Heart left ventricle (tissue), 13 donors: ENCODE results near the gene LCT.

Source experiments
- POLR2A ChIP-seq, 2 donors: fragments of 450-650 bp; IDR thresholded peaks; one replicate each; pipeline ENCODE4 v1.6.1; 2017; ENCODE audit warnings: antibody characterized with exemption in 2 of 2, mild to moderate bottlenecking in 2 of 2, moderate library complexity in 2 of 2
- TF ChIP-seq, protein P1 (sequence below), 12 donors: fragments of 200-600 bp; sonication (generic) in 4 of 12; IDR thresholded peaks; one replicate each; pipeline versions ENCODE4 v1.5.0 to v1.8.0; 2018 to 2022; ENCODE audit warnings: antibody characterized with exemption in 12 of 12, mild to moderate bottlenecking in 5 of 12
- donor health status: ischemic (EF 13 %, LVEDD 7.1; RV severe dilation, severe dysfunction).
- donor health status: DM: no; HTN: yes; CAD: no.
- donor health status: DM: no; HTN: no; CAD: no.
- donor health status: ischemic (EF 25% LVEDD 6.9; RV normal size, moderate dysfunction).
- donor health status: ischemic (EF 25% LVEDD 5.7; RV mildly dilated, moderate dysfunction).
- donor health status: ischemic (EF 35%, LVEDD 5.7; RV mildly dilated, moderate dysfunction).
- donor health status: nonischemic (EF 11% LVEDD 7.7; RV severe dilation, severe dysfunction).
- donor health status: DM: yes; HTN: yes; CAD: no.
- donor health status: PGD.
- donor health status: ischemic (EF 29% LVEDD 5.4; RV normal size, mild dysfunction).
- donor health status: nonischemic (EF 23%, LVEDD 6.1; RV moderate dilation, normal function).

DNA sequence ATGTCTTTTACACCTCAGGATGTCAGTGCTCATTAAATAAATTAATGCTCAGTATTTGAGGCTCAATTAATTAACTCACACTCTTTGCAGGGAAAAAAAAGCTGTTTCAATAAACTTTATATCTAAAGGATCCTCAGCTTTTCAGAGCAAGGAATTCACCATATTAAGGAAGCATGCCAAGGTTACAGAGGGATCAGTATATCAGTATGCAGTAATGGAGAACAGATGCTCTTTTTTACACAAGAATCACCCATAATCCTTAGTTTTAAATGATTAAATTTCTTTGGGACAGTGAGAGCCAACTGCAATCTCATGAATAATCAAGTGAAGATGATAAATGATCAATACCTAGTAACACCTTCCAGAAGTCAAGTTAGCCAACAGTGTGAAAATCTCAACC lies 14.9 kb upstream of the LCT start:
- TF ChIP-seq, protein P1, sequence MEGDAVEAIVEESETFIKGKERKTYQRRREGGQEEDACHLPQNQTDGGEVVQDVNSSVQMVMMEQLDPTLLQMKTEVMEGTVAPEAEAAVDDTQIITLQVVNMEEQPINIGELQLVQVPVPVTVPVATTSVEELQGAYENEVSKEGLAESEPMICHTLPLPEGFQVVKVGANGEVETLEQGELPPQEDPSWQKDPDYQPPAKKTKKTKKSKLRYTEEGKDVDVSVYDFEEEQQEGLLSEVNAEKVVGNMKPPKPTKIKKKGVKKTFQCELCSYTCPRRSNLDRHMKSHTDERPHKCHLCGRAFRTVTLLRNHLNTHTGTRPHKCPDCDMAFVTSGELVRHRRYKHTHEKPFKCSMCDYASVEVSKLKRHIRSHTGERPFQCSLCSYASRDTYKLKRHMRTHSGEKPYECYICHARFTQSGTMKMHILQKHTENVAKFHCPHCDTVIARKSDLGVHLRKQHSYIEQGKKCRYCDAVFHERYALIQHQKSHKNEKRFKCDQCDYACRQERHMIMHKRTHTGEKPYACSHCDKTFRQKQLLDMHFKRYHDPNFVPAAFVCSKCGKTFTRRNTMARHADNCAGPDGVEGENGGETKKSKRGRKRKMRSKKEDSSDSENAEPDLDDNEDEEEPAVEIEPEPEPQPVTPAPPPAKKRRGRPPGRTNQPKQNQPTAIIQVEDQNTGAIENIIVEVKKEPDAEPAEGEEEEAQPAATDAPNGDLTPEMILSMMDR (IDR thresholded peaks at IDR 0.05): no peak
- no peak for TF ChIP-seq POLR2A (IDR thresholded peaks at IDR 0.05)
